HG03108 (cell line): Measurements from ENCODE around the gene GALNT10.
"Not testable (repeated sequence)": the region's sequence is repeated elsewhere in the genome, so short reads cannot be mapped to it uniquely, and the experiment has no call there.

ENCODE experiments used
- ATAC-seq: cut with Tn5 transposase; IDR thresholded peaks from one replicate; pipeline ENCODE4 v1.9.1; 2021; ENCODE audit warnings: moderate library complexity; ENCODE audit not compliant: unreplicated experiment

Gene GALNT10

GRCh38 chr5:154344461-154344860 is 153.9 kb downstream of the GALNT10 start:
- no peak for ATAC-seq

- peak; percentile 75 for ATAC-seq
These were observed 154.9 kb downstream of the GALNT10 start for GRCh38 chr5:154345255-154345952.

GRCh38 chr5:154346427-154346826 is 155.9 kb downstream of the GALNT10 start:
- ATAC-seq: no peak

GRCh38 chr5:154349626-154350264 is 159.2 kb downstream of the GALNT10 start:
- ATAC-seq: no peak

- no peak for ATAC-seq
These were observed 160.6 kb downstream of the GALNT10 start for GRCh38 chr5:154351141-154351540.

GRCh38 chr5:154351566-154351965 is 161.0 kb downstream of the GALNT10 start:
- ATAC-seq: no peak

- no peak for ATAC-seq
These were observed 162.5 kb downstream of the GALNT10 start for GRCh38 chr5:154352960-154353548.

GRCh38 chr5:154355129-154355611 is 164.6 kb downstream of the GALNT10 start:
- no peak for ATAC-seq

GRCh38 chr5:154356020-154356655 is 165.6 kb downstream of the GALNT10 start:
- no peak for ATAC-seq

- ATAC-seq: no peak
These were observed 166.4 kb downstream of the GALNT10 start for GRCh38 chr5:154356958-154357357.

GRCh38 chr5:154358516-154359220 is 168.1 kb downstream of the GALNT10 start:
- ATAC-seq: no peak

GRCh38 chr5:154359221-154359573 is 168.7 kb downstream of the GALNT10 start:
- ATAC-seq: no peak

GRCh38 chr5:154360241-154360640 is 169.7 kb downstream of the GALNT10 start:
- not testable (repeated sequence) for ATAC-seq

- ATAC-seq: no peak
These were observed 172.9 kb downstream of the GALNT10 start for GRCh38 chr5:154363411-154363810.

- no peak for ATAC-seq
These were observed 174.2 kb downstream of the GALNT10 start for GRCh38 chr5:154364771-154365170.

- ATAC-seq: no peak
These were observed 175.3 kb downstream of the GALNT10 start for GRCh38 chr5:154365823-154366222.

- ATAC-seq: no peak
These were observed 175.8 kb downstream of the GALNT10 start for GRCh38 chr5:154366353-154366752.

GRCh38 chr5:154367101-154367500 is 176.6 kb downstream of the GALNT10 start:
- peak; percentile 59 for ATAC-seq

GRCh38 chr5:154368041-154368800 is 177.7 kb downstream of the GALNT10 start:
- ATAC-seq: no peak

GRCh38 chr5:154369682-154370081 is 179.1 kb downstream of the GALNT10 start:
- no peak for ATAC-seq
